Hematopoietic multipotent progenitor cell treated with erythropoietin and hydrocortisone succinate and interleukin-3 and kit ligand, for 6 days (in vitro differentiated cells): ENCODE results near the gene VDAC2.
A peak's percentile ranks its signal among the peaks of the same experiment; 100 is the strongest.
"Not testable (repeated sequence)": the region's sequence is repeated elsewhere in the genome, so short reads cannot be mapped to it uniquely, and the experiment has no call there.

ENCODE experiments used
- DNase-seq: peaks from one replicate; pipeline ENCODE4 v3.0.0-alpha.2; 2015

Gene VDAC2

GRCh38 chr10:75201793-75202307 is 8.7 kb upstream of the VDAC2 start:
- DNase-seq, result no peak

- no peak for DNase-seq
These were observed 8.1 kb upstream of the VDAC2 start for GRCh38 chr10:75202321-75203045.

- not testable (repeated sequence) for DNase-seq
These were observed 7.5 kb upstream of the VDAC2 start for GRCh38 chr10:75203046-75203620.

GRCh38 chr10:75203724-75204123 is 6.9 kb upstream of the VDAC2 start:
- DNase-seq, result no peak

GRCh38 chr10:75205908-75206307 is 4.7 kb upstream of the VDAC2 start:
- DNase-seq, result no peak

GRCh38 chr10:75206638-75207037 is 4.0 kb upstream of the VDAC2 start:
- DNase-seq, result not testable (repeated sequence)

GRCh38 chr10:75207079-75207856 is 3.3 kb upstream of the VDAC2 start:
- no peak for DNase-seq

- DNase-seq, result no peak
These were observed 2.8 kb upstream of the VDAC2 start for GRCh38 chr10:75207857-75208144.

- DNase-seq, result no peak
These were observed 2.4 kb upstream of the VDAC2 start for GRCh38 chr10:75208181-75208580.

- DNase-seq, result no peak
These were observed 1.3 kb upstream of the VDAC2 start for GRCh38 chr10:75209086-75209920.

GRCh38 chr10:75209921-75210281 is 695 bp upstream of the VDAC2 start:
- peak; percentile 82 for DNase-seq

- peak; percentile 79 for DNase-seq
These were observed 553 bp downstream of the VDAC2 start for GRCh38 chr10:75211007-75211691.

GRCh38 chr10:75212343-75212742 is 1.7 kb downstream of the VDAC2 start:
- DNase-seq, result no peak

GRCh38 chr10:75220274-75220673 is 9.7 kb downstream of the VDAC2 start:
- no peak for DNase-seq

GRCh38 chr10:75221492-75221891 is 10.9 kb downstream of the VDAC2 start:
- DNase-seq, result not testable (repeated sequence)

- DNase-seq, result no peak
These were observed 12.9 kb downstream of the VDAC2 start for GRCh38 chr10:75223507-75223906.

- DNase-seq, result no peak
These were observed 15.5 kb downstream of the VDAC2 start for GRCh38 chr10:75226095-75226494.

- no peak for DNase-seq
These were observed 16.1 kb downstream of the VDAC2 start for GRCh38 chr10:75226656-75227055.

GRCh38 chr10:75228278-75228677 is 17.7 kb downstream of the VDAC2 start:
- DNase-seq, result no peak

GRCh38 chr10:75228834-75229233 is 18.2 kb downstream of the VDAC2 start:
- no peak for DNase-seq

- no peak for DNase-seq
These were observed 19.4 kb downstream of the VDAC2 start for GRCh38 chr10:75229971-75230370.

GRCh38 chr10:75230600-75231038 is 20.0 kb downstream of the VDAC2 start:
- peak; percentile 95 for DNase-seq
